Measurements from ENCODE around the gene C14orf180.

DNA sequence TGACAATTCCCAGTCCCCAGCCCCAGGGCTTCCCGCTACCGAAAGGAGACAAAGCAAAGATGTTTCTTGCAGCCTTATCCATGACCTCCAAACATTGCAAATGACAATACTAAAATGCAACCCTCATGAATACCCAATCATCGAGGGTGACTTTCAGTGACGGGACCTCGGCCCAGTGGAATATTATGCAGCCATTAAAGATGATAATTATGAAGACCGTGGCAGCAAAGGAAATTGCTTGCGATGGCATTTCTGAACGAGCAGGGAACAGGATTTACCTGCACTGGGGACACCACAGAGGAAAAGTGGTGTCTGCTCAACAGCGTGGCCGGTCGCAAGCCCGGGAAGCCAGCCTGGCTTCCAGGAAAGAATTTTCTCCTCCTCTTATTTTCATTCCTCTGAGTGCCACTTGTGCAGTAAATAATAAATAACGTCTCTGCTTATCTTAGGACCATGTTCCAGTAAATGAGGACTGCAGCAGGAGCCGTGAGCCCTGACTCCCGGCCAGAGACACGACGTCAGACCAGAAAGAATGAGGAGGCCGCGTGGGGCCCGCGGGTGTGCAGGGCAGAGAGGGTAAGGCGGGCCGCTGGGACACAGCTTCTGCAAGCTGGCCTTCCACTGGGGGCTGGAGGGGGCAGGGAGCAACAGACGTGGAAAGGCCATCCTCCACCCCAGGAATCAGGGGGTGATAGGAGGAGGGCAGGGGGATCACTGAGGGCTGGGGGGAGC lies 6.6 kb downstream of the C14orf180 start:
- TF ChIP-seq, protein P1, sequence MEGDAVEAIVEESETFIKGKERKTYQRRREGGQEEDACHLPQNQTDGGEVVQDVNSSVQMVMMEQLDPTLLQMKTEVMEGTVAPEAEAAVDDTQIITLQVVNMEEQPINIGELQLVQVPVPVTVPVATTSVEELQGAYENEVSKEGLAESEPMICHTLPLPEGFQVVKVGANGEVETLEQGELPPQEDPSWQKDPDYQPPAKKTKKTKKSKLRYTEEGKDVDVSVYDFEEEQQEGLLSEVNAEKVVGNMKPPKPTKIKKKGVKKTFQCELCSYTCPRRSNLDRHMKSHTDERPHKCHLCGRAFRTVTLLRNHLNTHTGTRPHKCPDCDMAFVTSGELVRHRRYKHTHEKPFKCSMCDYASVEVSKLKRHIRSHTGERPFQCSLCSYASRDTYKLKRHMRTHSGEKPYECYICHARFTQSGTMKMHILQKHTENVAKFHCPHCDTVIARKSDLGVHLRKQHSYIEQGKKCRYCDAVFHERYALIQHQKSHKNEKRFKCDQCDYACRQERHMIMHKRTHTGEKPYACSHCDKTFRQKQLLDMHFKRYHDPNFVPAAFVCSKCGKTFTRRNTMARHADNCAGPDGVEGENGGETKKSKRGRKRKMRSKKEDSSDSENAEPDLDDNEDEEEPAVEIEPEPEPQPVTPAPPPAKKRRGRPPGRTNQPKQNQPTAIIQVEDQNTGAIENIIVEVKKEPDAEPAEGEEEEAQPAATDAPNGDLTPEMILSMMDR (IDR thresholded peaks at IDR 0.05) = no peak
- TF ChIP-seq POLR2AphosphoS5 (IDR thresholded peaks at IDR 0.05; ENCODE audit: insufficient read depth in 1 of 2, low read depth in 1 of 2) (no peak), POLR2A (IDR thresholded peaks at IDR 0.05) (no peak)
